Measurements from ENCODE around the gene RHBDF2.

Gene RHBDF2

DNA sequence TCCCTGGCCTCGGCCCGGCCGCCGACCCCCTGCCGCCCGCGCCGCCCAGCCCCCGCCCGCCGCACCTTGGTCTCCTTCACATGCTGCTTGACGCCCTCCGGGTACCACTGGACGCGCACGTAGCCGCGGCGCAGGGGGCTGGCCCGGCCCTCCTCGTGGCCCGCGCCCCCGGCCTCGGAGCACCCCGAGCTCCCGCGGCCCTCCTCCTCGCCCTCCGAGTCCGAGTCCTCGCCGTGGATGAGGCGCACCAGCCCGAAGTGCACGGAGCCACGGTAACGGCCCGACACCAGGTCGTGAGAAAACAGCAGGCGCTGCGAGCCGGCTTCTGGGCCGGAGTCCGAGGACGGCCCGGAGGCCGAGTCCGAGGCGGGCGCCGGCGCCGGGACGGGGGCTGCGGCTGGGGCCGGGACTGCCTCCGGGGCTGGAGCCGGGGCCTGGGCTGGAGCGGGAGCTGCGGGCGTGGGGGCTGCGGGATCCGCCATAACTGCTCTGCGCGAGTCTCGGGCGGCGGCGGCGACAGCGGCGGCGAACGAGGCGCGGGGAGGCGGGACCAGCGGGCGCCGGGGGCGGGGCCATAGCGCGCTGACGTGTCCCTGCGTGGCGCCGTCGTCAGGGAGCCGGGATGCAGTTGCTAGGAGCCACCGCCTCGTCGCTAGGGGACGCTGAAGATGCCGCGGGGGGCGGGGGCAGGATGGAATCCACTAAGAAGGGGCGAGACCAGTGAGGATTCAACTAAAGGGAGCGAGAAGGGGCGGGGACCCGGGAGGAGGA is 48.4 kb downstream of the RHBDF2 start, which contains the start of gene UBE2O:
Gene UBE2O, minus strand, starts transcription at position 493 of the 771 bp plus-strand sequence. Its CDS starts 11 bp downstream, at position 482.
- DNase-seq: peak; percentile 95

DNA sequence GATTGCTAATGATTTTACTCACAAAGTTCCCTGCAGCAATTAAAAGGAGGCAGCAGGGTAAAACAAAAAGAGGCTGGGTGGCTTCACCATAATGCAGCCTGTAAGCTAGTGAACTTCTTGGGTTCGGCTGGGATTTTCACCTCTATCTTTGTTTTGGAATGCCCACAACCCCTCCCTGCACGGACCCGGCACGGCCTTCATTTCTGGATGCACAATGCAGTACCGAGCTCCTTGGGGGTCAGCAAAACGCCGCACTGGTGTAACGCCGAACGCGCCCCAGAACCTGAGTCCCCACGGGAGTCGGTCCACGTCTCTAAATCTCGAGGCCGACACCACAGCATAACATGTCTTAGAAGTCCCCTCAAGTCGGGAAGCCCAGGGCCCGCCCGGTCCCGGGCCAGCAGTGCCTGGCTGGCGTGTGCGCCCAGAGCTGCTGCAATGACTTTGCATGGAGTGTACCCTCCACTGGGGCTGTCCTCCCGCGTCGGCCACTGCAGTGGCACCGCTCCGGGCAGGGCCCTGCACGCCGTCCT is 49.0 kb downstream of the RHBDF2 start:
- no peak for DNase-seq

DNA sequence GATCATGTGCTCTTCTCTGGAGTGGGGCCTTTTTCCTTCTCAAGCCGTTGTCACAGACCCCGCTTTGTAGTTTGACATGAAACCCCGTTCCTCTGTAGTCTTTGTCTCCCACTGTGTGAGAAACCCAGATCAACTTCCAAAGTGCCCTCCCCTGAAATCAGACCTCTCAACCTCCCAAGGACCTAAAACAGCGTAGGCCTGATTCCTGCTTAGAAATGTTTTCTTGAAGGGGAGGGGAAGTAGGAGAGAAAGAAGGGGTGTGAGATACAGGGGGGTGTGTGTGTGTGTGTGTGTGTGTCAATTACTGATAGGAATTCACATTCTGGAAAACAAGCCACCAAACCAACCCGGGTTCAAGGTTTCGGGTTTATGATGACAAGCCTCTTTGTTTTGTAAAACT is 49.7 kb downstream of the RHBDF2 start:
- DNase-seq: no peak

DNA sequence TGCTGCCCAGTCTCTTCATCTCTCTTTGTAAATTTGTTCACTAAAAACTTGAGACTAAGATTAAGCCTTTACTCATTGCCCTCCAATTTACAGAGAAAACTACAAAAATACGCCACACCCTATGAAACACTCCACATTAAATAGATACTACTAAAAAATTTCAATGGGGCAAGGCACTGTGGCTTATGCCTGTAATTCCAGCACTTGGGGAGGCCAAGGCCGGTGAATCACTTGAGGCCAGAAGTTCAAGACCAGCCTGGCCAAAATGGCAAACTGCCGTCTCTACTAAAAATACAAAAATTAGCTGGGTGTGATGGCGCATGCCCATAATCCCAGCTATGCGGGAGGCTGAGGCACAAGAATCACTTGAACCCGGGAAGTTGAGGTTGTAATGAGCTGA is 52.1 kb downstream of the RHBDF2 start:
- DNase-seq: no peak

DNA sequence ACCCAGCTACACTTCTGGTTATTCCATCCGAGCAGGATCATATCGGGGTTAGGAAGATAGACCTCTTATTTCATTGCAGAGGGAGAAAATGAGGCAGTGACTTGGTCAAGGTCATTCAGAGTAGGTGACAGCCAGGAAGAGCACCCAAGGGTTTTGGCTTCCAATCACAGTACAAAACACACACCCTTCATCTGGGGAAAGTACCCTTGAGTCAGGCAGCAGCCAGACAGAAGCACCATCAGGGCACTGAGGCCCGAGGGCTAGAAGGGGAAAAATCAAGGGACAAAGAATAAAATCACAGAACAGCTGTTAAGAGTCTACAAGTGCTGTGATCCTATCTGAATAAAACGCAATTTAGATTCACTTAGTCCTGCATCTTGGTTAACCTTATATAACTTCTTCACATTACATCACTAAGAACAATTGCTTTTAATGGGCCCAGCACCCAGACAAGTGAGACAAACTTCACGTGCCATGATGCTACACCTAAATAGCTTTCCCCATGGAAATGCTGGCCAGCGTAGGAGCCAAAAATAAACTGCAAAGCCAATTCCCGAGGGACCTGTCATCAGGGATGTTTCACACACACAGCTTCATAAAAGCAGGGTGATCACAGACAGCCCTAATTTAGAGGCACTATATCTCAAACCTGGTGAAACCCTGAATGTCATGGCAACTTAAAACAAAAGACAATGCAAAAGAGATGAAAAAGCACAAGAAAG is 53.1 kb downstream of the RHBDF2 start:
- no peak for DNase-seq

DNA sequence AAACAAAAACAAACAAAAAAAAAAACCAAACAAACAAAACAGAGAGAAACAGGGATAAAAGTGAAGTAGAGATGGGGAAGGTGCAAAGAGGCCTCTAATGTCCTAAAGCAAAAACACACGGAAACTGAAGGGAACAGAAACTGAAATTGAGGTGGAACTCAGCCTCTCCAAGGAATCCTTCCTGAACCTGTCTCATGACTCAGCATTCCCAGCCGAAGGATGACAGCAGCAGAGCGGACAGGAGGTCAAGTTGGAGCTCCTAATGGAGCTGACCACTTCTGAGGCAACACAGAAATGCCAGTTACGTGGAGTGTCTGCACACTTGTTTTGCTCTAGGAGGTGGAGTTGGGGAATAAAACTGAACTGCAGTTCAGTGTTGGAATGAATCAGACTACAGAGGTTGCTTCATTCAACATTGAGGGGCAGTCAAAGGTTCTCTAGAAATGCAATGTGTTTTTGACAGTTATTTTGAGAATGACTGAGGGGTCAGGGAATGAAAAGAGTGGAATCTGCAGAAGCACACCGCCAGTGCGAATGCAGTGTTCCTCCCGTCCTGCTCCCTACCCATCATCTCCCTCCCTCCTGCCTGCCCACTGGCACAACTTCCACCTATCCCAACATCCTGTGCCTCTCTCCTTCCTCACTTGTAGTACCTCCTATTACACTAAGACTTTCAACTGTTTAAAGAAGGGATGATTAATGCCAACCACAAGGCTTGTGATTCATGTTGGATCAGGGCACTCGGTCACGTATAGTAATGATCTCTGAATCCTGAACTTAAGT is 54.6 kb downstream of the RHBDF2 start:
- DNase-seq: no peak

DNA sequence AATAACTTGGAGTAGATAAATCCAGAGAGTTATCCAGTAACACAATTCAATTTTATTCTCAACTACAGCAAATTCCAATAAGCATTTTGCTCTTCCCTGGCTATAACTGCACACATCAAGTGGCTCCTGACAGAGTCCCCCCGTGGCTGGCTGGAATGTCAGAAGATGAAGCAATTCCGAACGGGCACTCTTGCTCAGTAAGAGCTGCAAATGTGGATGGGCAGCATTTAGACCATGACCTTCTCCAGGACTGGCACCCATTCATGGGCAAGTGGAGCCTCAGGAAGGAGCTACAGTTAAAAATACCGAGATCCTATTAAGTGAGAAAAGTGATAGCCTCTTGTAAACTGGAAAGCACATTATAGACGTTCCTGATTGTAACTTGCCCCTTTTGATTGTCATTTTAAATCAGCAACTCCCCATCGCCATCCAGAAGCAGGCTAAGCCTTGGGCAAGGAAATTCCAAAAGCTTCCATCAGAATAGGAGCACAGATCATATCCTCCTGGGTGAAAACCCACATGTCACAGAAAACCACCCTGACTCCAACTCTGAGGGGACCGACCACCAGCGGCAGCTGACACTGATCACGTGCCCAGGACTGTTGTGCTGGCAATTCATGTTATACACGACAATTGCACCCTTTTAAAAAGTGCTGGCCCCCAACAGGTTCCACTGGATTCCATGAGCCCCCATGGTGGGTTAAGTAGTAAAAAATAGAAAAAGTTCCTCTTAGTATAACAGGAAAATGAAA is 55.4 kb downstream of the RHBDF2 start:
- no peak for DNase-seq

DNA sequence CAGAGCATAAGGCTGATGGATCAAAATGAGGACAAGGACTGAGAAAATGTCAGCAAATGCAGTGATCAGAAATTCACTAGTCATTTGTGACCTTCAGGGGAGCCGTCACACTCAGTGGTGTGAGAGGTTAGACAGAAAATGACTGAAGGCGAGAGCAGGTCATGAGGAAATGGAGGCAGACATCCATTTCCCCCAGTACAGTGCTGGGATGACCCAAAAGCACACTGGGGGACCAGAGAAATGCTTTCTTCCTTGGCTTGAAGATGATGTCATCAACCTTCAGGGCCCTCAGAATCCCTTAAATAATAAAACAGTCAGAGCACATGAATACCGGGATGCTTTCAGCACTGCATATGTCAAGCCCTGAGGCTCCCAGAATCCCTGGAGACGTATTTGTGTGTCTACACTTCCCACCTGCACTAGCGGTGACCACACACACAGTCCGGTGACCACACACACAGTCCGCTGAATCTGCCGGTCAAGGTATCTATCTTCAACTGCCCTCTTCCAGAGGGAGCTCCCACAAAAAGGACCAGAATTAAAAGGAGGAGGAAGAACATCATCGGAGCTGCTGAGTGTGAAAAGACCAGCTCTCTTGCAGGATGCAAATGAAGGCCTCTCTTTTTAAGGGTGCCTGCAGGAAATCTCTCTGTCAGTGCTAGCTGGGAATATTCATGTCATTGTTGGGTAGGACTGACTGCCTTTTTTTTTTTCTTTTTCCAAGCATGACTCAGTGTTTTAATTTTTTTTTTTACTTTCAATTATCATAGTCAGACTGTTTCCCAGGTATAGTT is 56.5 kb downstream of the RHBDF2 start:
- no peak for DNase-seq

DNA sequence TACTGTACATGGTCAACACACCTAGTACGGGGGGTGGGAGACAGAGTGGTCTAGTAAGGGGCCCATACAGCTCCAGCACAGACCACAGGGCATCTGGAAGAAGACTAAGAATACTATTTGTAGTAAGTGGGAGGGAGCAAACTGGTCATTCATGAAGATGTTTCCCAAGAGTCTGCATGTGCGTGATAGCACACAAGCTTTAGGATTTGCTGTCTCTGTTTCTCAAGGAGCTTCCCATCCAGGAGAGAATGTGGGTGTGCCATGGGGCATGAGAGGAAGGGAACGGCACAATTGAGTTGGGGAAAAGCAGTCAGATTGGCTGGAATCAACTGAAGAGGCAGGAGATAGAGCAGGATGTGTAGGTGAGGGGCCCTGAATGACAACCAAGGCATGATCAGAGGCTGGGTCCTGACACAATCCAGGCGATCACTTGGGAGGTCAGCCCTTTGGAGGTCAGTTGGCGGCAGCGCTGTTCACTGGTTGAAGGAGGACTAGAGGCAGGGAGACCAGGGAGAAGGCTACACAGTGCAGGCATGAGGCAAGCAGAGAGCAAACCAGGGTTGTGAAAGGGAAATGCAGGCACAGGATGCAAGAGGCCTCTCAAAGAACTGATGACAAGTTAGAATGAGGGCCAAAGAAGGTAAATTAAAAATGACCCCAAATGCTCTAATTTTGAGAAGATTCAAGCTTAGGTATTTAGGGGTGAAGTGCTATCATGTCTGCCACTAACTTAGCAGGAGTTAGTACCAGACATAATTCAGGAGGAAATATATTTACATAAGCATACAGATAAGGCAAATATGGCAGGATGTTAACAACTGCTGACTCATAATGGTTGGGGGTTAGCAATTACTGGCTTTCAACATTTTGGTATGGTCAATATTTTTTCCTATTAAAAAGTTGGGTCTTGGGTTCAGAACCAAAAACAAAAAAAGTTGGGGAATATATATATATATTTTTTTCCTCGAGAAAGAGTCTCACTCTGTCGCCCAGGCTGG is 58.6 kb downstream of the RHBDF2 start:
- no peak for DNase-seq

DNA sequence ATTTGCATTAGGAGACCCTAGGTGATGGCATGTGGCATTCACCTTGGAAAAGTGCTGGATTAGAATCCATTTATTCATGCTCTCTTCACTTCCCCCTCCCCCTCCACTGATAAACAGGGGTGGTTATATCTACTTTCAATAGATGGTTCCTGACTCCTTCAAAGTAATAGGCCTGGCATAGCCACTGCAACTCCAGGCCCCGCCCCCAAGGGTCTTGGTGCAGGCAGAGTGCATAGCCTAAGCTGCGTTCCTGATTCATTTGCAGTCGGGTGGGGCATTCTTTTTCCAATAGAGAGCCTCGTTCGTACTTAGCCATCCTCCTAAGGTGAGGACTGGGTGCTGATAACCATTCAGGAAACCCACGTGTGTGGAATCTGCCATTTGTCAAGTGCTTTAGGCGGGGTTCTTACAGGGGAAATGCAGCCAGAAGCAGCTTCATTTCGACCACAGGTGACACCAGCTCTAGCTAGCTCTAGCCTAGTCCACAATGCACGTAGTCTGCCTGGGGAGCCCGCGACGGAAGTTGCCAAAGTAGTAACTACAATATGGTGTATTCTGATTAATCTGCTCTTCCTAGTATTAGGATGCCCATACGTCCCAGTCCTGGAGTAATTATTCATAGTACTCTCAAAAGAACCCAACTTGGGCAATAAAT is 59.4 kb downstream of the RHBDF2 start:
- no peak for DNase-seq

DNA sequence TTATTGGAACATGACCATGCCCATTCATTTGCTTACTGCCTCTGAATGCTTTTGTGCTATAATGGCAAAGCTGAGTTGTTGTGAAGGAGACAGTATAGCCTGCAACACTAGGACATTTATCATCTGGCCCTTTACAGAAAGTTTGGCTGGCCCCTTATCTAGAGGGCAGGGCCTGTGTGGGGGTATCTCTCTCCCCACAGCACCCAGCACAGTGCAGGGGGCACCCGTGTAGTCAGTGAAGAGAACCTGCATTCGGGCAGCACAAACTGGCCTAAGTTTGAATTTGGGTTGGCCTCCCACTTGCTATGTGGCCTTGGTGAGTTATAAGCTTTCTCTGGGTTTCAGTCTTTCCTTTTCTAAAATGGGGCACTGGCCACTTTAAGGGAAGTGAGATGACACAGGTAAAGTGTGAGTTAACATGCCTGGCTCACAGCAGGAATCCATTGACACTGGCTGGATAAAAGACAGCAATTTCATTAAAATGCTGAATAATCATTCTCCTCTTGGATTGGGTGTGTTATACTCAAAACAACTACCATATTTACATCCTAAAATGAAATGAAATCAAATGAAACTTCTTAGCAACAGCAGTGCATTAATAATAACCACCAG is 60.4 kb downstream of the RHBDF2 start:
- no peak for DNase-seq

DNA sequence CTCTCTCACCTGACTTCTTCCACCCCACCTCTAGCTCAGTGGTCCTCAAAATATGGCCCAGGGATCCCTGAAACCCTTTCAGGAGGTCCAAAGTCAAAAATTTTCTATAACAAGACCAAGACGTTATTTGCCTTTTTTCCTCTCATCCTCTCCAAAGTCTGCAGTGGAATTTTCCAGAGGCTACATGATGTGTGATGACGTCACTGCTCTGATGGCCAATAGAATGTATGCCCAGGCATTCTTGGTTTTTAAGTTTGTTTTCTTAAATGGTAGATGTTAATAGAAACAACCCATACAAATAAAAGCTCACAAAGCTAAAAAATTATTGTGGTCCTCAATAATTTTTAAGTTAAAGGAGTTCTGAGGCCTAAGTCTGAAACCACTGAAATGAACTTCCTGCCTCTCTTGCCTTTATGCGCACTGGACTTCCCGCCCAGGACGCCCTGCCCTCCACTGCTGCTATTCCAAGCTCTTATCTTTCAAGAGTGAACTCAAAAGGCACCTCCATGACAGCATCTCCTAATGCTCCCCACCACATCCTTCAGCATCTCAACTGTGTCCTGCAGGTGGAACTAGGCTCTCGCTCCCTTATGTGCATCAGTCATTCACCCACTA is 61.8 kb downstream of the RHBDF2 start:
- DNase-seq: no peak

DNA sequence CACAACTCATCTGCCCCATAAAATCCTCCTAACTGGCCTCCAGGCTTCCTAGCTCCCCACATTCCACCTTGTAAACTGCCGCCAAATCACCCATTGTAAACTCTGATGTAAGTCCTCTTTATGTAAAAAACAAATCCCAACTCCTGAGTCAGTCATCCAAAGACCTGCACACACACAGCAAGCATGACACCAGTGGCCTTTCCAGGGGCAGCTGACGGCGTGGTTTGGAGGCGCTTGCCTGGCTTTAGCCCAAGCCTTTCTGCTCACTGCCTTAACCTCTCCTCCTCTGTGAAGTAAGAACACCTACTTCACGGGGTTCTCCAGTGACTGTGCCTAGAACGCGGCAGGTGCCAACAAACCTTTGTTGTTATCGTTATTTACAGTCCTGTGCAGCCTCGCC is 62.3 kb downstream of the RHBDF2 start:
- no peak for DNase-seq

DNA sequence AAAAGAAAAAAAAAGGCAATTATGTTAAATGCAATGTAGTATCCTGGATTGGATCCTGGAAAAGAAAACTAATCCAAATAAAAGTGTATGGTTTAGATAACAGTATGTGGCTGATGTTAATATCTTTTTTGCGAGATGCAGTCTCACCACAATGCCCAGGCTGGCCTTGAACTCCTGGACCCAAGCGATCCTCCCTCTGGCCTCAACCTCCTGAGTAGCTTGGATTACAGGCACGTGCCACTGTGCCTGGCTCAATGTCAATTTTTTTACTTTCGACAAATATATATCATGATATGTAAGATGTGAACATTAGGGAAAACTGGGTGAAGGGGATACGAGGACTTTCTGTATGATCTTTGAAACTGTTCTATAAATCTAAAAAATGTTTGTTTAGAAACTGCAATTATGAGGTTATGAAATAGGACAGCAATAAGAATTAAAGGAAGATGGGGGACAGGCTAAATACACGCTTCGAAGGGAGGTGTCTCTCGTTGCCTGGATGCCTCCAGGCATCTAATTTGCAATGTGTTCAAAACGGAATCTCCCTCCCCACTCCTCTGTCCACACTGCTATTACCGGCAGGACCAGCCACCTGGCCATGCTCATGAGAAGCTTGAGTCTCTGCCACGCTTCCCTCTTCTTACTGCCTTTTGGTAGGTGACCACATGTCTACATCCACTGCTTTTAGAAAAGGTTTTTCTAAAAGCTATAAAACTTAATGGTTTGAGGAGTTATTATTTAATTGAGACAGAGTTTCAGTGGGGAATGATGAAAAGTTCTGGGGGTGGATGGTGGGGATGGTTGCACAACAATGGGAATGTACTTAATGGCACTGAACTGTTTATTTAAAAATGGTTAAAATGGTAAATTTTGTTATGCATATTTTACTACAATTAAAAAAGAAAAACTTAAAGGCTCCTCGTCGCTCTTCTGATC is 63.5 kb downstream of the RHBDF2 start:
- DNase-seq: no peak

DNA sequence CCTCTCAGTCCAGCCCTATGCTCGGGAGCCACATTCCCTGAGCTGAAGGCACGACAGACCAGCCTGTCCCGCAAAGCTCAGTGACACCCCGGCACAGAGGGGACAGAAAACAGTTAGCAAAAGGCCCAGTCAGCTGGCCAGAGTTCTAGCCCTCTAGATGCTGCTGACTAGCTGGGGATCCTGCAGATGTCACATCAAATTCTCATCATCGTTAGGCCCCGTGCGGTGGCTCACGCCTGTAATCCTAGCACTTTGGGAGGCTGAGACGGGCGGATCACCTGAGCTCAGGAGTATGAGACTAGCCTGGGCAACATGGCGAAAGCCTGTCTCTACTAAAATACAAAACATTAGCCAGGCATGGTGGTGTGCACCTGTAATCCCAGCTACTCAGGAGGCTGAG is 65.5 kb downstream of the RHBDF2 start:
- no peak for DNase-seq

DNA sequence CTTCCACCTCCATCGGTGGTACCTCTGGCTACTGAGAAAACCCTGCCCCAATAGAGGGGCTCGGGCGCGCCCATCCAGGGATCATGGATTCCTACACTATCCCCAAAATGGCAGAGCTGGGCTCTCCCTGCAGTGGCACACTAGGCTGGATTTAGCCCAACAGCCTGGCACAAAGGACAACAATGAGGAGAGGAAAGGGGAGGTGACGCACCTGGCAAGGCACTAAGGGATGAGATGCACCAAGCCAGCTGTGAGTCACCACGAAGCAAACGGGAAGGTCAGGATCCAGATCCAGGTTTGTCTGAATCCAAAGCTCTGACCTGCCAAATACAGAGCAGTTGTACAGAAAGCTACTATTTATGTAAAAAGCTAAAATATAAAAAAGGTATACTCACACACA is 66.4 kb downstream of the RHBDF2 start:
- no peak for DNase-seq

DNA sequence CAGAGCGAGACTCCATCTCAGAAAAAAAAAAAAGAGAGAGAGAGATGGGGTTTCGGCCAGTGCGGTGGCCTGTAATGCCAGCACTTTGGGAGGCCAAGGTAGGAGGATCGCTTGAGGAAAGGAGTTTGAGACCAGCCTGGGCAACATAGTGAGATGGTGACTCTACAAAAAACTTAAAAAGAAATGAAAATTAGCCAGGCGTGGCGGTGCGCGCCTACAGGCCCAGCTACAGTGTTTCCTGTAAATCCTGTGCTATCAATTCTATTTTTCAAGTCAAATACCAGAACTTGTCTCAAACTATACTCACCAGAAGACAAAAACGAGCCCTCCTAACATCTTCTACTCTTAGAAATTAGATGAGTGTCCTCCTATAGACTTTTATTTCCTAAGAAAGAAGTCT is 67.5 kb downstream of the RHBDF2 start:
- DNase-seq: no peak
